HepG2 (cell line): ENCODE results near the gene LCN2. TPM values are rescaled to one million over a fixed set of nuclear protein-coding genes. Genes with fewer than 3 reads are reported as not detected.

Experiments used
- ELF4 ChIP-seq: sonication (generic); formaldehyde crosslinking; IDR thresholded peaks from 2 replicates; pipeline ENCODE4 v1.5.0; 2020; ENCODE audit warnings: missing genetic modification reagents, mild to moderate bottlenecking, moderate library complexity, borderline replicate concordance
- FOXP1 ChIP-seq, 2 experiments: fragments of 450-650 bp in 1 of 2; IDR thresholded peaks; 2 replicates each; pipeline ENCODE4 v1.6.1; 2017 to 2018; ENCODE audit warnings: antibody characterized with exemption in 1 of 2
- MYNN ChIP-seq: sonication (generic); formaldehyde crosslinking; IDR thresholded peaks from 2 replicates; pipeline ENCODE4 v1.4.0; 2020; ENCODE audit warnings: mild to moderate bottlenecking, low read depth, missing genetic modification reagents
- NFKBIZ ChIP-seq: IDR thresholded peaks from 2 replicates; pipeline ENCODE4 v1.6.1; 2018; ENCODE audit warnings: missing genetic modification reagents, missing compliant biosample characterization
- ZMYM2 ChIP-seq: sonication (generic); formaldehyde crosslinking; IDR thresholded peaks from 2 replicates; pipeline ENCODE4 v1.8.0; 2022; ENCODE audit warnings: mild to moderate bottlenecking, missing genetic modification reagents
- ZNF205 ChIP-seq: IDR thresholded peaks from 2 replicates; pipeline ENCODE4 v1.6.1; 2018; ENCODE audit warnings: missing biosample characterization, missing genetic modification reagents
- ZNF776 ChIP-seq: sonication (generic); formaldehyde crosslinking; IDR thresholded peaks from 2 replicates; pipeline ENCODE4 v1.4.0; 2020; ENCODE audit warnings: mild to moderate bottlenecking, missing genetic modification reagents
- polyA plus RNA-seq, 8 experiments: library from polyadenylated mRNA; depleted of rRNA in 3 of 8; stranded (reverse) in 7 of 8; unstranded in 1 of 8; fragments of >200 nt; fragmentation: Illumina TruSeq in 4 of 8; extraction: Trizol in 4 of 8; gene quantifications; 2 replicates each; pipeline versions ENCODE4 v1.2.1 to v1.2.3, GENCODE V29; 2011 to 2016; ENCODE audit warnings: low read depth in 4 of 8, missing spikeins in 1 of 8, mixed read lengths in 1 of 8; ENCODE audit not compliant: insufficient read depth in 1 of 8
- total RNA-seq, 5 experiments: library from RNA; depleted of rRNA; stranded (reverse); fragments of >200 nt; fragmentation: Illumina TruSeq; extraction: Trizol; gene quantifications; 2 replicates each; pipeline ENCODE4 v1.2.3, GENCODE V29; 2016; ENCODE audit warnings: low read depth in 1 of 5
- TF ChIP-seq, protein P1 (sequence below): sonication (generic); formaldehyde crosslinking; IDR thresholded peaks from 2 replicates; pipeline ENCODE4 v1.4.0; 2020; ENCODE audit warnings: missing genetic modification reagents
- TF ChIP-seq, protein P2 (sequence below): sonication (generic); formaldehyde crosslinking; IDR thresholded peaks from 2 replicates; pipeline ENCODE4 v1.4.0; 2020; ENCODE audit warnings: missing genetic modification reagents, borderline replicate concordance
- TF ChIP-seq, protein P3 (sequence below): IDR thresholded peaks from 2 replicates; pipeline ENCODE4 v1.6.1; 2016; ENCODE audit warnings: missing compliant biosample characterization, missing genetic modification reagents, borderline replicate concordance

Gene LCN2
- total and polyA plus RNA-seq, 2 of the 13 experiments (the other 11 are each of a cell fraction or from before 2014, with no cell fraction given), result 0.38 to 1.4 TPM

DNA sequence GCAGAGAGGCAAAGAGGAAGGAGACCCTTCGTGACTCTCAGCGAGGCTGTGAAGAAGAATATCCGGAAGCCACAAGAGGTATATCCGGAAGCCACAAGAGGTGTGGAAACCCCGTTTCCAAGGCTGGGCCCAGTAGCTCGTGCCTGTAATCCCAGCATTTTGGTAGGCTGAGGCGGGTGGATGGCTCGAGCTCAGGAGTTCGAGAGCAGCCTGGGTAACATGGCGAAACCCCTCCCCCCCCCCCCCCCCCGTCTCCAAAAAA, 10.2 kb downstream of the LCN2 start (continued):
- TF ChIP-seq MYNN (CRISPR knock-in tag) (0 out of 2 replicates have a peak, but pooled peaks have one; percentile 12), NFKBIZ (no peak), FOXP1 (IDR thresholded peaks at IDR 0.05) (no peak), FOXP1 (CRISPR knock-in tag; IDR thresholded peaks at IDR 0.05) (no peak), ZMYM2 (CRISPR knock-in tag) (0 out of 2 replicates have a peak, but pooled peaks have one; percentile 60), ZNF776 (CRISPR knock-in tag) (no peak), ELF4 (CRISPR knock-in tag) (0 out of 2 replicates have a peak, but pooled peaks have one; percentile 21), ZNF205 (0 out of 2 replicates have a peak, but pooled peaks have one; percentile 8)
- TF ChIP-seq, protein P1, sequence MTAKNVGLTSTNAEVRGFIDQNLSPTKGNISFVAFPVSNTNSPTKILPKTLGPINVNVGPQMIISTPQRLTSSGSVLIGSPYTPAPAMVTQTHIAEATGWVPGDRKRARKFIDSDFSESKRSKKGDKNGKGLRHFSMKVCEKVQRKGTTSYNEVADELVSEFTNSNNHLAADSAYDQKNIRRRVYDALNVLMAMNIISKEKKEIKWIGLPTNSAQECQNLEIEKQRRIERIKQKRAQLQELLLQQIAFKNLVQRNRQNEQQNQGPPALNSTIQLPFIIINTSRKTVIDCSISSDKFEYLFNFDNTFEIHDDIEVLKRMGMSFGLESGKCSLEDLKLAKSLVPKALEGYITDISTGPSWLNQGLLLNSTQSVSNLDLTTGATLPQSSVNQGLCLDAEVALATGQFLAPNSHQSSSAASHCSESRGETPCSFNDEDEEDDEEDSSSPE (CRISPR knock-in tag), result 0 out of 2 replicates have a peak, but pooled peaks have one; percentile 2
- TF ChIP-seq, protein P2, sequence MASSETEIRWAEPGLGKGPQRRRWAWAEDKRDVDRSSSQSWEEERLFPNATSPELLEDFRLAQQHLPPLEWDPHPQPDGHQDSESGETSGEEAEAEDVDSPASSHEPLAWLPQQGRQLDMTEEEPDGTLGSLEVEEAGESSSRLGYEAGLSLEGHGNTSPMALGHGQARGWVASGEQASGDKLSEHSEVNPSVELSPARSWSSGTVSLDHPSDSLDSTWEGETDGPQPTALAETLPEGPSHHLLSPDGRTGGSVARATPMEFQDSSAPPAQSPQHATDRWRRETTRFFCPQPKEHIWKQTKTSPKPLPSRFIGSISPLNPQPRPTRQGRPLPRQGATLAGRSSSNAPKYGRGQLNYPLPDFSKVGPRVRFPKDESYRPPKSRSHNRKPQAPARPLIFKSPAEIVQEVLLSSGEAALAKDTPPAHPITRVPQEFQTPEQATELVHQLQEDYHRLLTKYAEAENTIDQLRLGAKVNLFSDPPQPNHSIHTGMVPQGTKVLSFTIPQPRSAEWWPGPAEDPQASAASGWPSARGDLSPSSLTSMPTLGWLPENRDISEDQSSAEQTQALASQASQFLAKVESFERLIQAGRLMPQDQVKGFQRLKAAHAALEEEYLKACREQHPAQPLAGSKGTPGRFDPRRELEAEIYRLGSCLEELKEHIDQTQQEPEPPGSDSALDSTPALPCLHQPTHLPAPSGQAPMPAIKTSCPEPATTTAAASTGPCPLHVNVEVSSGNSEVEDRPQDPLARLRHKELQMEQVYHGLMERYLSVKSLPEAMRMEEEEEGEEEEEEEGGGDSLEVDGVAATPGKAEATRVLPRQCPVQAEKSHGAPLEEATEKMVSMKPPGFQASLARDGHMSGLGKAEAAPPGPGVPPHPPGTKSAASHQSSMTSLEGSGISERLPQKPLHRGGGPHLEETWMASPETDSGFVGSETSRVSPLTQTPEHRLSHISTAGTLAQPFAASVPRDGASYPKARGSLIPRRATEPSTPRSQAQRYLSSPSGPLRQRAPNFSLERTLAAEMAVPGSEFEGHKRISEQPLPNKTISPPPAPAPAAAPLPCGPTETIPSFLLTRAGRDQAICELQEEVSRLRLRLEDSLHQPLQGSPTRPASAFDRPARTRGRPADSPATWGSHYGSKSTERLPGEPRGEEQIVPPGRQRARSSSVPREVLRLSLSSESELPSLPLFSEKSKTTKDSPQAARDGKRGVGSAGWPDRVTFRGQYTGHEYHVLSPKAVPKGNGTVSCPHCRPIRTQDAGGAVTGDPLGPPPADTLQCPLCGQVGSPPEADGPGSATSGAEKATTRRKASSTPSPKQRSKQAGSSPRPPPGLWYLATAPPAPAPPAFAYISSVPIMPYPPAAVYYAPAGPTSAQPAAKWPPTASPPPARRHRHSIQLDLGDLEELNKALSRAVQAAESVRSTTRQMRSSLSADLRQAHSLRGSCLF (CRISPR knock-in tag), result no peak
- TF ChIP-seq, protein P3, sequence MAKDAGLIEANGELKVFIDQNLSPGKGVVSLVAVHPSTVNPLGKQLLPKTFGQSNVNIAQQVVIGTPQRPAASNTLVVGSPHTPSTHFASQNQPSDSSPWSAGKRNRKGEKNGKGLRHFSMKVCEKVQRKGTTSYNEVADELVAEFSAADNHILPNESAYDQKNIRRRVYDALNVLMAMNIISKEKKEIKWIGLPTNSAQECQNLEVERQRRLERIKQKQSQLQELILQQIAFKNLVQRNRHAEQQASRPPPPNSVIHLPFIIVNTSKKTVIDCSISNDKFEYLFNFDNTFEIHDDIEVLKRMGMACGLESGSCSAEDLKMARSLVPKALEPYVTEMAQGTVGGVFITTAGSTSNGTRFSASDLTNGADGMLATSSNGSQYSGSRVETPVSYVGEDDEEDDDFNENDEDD, result 0 out of 2 replicates have a peak, but pooled peaks have one; percentile 14
